ENCODE results near the gene RRAS2. TPM values are rescaled to one million over a fixed set of nuclear protein-coding genes. Genes with fewer than 3 reads are reported as not detected.
A peak's percentile ranks its signal among the peaks of the same experiment; 100 is the strongest.

The RRAS2 gene
- total and polyA plus RNA-seq, 2 experiments from 2014 or later: 50.7 to 72.9 TPM

DNA sequence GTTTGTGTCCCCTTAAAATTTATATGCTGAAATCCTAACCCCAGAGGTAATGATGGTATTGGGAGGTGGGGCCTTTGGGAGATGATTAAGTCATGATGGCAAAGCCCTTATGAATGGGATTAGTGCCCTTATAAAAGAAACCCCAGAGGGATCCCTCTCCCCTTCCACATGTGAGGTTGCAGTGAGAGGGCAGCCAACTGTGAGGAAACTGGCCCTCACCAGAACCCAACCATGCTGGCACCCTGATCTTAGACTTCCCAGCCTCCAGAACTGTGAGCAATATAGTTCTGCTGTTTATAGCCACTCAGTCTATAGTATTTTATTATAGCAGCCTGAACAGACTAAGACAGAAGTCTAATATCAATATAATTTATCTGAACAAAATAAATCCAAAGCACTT is 27.1 kb upstream of the RRAS2 start:
- Histone ChIP-seq H3K79me2 (no peaks in the 10 kb centered on the region), H3K4me2 (no peak overlapping the region), H2AFZ (no peak overlapping the region), H4K20me1 (ENCODE audit: insufficient read depth, poor library complexity, severe bottlenecking) (no peaks in the 10 kb centered on the region), H3K36me3 (replicated peaks; ENCODE audit: insufficient read depth, low read depth) (no peaks in the 10 kb centered on the region), H3K4me1 (ENCODE audit: insufficient read depth) (peaks cover 8% of the 10 kb centered on the region), H3K4me3 (no peak overlapping the region), H3K9me2 (replicated peaks; ENCODE audit: insufficient read depth) (no peaks in the 10 kb centered on the region), H3K27me3 (peaks cover 14% of the 10 kb centered on the region), H3K27ac (no peak overlapping the region), H3K9me3 (ENCODE audit: low read depth) (no peaks in the 10 kb centered on the region)
- no peak for DNase-seq (ENCODE audit: low spot score)
- TF ChIP-seq EZH2phosphoT487 (IDR thresholded peaks at IDR 0.05; ENCODE audit: low read depth, severe bottlenecking, unreplicated experiment): no peak

DNA sequence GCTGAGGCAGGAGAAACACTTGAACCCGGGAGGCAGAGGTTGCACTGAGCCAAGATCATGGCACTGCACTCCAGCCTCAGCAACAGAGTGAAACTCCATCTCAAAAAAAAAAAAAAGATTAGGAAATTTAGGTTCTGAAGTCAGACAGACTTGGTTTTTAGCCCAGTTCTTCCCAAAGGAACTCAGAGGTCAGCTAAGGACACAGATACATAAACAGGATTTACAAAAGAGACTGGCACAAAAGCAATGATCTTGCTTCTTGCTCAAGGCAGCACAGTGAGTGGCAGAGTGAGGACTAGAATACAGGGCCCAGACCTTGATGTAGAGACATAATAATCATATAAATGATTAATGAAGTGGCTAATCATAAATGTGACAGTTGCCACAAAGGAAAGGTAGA is 25.4 kb upstream of the RRAS2 start:
- no peak overlapping the region for H3K27ac ChIP-seq
- no peaks in the 10 kb centered on the region for H3K79me2 ChIP-seq
- no peak overlapping the region for H3K4me2 ChIP-seq
- H3K9me2 ChIP-seq (replicated peaks; ENCODE audit: insufficient read depth): no peaks in the 10 kb centered on the region
- no peak overlapping the region for H3K4me3 ChIP-seq
- H3K4me1 ChIP-seq (ENCODE audit: insufficient read depth): peaks cover 12% of the 10 kb centered on the region
- no peak overlapping the region for H2AFZ ChIP-seq
- TF ChIP-seq EZH2 (IDR thresholded peaks at IDR 0.05; ENCODE audit: borderline replicate concordance) (no peak), EZH2phosphoT487 (IDR thresholded peaks at IDR 0.05; ENCODE audit: low read depth, severe bottlenecking, unreplicated experiment) (no peak)
- TF ChIP-seq, protein P1, sequence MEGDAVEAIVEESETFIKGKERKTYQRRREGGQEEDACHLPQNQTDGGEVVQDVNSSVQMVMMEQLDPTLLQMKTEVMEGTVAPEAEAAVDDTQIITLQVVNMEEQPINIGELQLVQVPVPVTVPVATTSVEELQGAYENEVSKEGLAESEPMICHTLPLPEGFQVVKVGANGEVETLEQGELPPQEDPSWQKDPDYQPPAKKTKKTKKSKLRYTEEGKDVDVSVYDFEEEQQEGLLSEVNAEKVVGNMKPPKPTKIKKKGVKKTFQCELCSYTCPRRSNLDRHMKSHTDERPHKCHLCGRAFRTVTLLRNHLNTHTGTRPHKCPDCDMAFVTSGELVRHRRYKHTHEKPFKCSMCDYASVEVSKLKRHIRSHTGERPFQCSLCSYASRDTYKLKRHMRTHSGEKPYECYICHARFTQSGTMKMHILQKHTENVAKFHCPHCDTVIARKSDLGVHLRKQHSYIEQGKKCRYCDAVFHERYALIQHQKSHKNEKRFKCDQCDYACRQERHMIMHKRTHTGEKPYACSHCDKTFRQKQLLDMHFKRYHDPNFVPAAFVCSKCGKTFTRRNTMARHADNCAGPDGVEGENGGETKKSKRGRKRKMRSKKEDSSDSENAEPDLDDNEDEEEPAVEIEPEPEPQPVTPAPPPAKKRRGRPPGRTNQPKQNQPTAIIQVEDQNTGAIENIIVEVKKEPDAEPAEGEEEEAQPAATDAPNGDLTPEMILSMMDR (IDR thresholded peaks at IDR 0.05; ENCODE audit: poor library complexity): no peak
- peaks cover 23% of the 10 kb centered on the region for H3K27me3 ChIP-seq
- no peaks in the 10 kb centered on the region for H3K36me3 ChIP-seq (replicated peaks; ENCODE audit: insufficient read depth, low read depth)
- no peaks in the 10 kb centered on the region for H3K9me3 ChIP-seq (ENCODE audit: low read depth)
- no peaks in the 10 kb centered on the region for H4K20me1 ChIP-seq (ENCODE audit: insufficient read depth, poor library complexity, severe bottlenecking)
- DNase-seq (ENCODE audit: low spot score): no peak
- 85% methylated on average over 1 of the region's 1 CpG for WGBS (ENCODE audit: low lambda C conversion rate, missing lambda C conversion rate)

DNA sequence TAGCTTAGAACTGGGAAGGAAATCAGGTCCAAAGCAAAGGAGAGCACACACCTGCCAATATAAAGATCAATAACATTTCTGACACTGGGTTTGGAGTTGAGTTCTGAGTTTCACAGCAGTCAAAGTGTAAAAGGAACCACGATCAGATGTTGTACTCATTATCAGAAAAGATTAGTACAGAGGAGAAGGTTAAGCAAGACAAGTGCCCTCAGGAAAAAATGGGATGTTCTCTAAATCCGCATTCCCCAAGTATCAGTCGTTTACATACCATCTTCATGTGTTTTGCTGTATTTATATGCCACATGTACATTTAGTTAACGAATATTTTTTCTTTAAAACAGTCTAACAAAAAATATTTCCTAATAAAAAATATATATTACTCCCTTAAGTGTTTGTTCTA is 23.0 kb upstream of the RRAS2 start:
- H2AFZ ChIP-seq: no peak overlapping the region
- H3K9me2 ChIP-seq (replicated peaks; ENCODE audit: insufficient read depth): no peaks in the 10 kb centered on the region
- peak overlapping the region; percentile 100 for H3K4me2 ChIP-seq
- no peak overlapping the region for H3K27ac ChIP-seq
- H3K27me3 ChIP-seq: peaks cover 23% of the 10 kb centered on the region
- no peaks in the 10 kb centered on the region for H3K36me3 ChIP-seq (replicated peaks; ENCODE audit: insufficient read depth, low read depth)
- H3K4me3 ChIP-seq: no peak overlapping the region
- H4K20me1 ChIP-seq (ENCODE audit: insufficient read depth, poor library complexity, severe bottlenecking): no peaks in the 10 kb centered on the region
- 68% methylated on average over 4 of the region's 4 CpGs for WGBS (ENCODE audit: low lambda C conversion rate, missing lambda C conversion rate)
- no peaks in the 10 kb centered on the region for H3K9me3 ChIP-seq (ENCODE audit: low read depth)
- peaks cover 12% of the 10 kb centered on the region for H3K4me1 ChIP-seq (ENCODE audit: insufficient read depth)
- no peaks in the 10 kb centered on the region for H3K79me2 ChIP-seq
- no peak for DNase-seq (ENCODE audit: low spot score)
- TF ChIP-seq, protein P1 (IDR thresholded peaks at IDR 0.05; ENCODE audit: poor library complexity): no peak
- TF ChIP-seq EZH2phosphoT487 (IDR thresholded peaks at IDR 0.05; ENCODE audit: low read depth, severe bottlenecking, unreplicated experiment): no peak
- TF ChIP-seq EZH2 (IDR thresholded peaks at IDR 0.05; ENCODE audit: borderline replicate concordance): no peak

DNA sequence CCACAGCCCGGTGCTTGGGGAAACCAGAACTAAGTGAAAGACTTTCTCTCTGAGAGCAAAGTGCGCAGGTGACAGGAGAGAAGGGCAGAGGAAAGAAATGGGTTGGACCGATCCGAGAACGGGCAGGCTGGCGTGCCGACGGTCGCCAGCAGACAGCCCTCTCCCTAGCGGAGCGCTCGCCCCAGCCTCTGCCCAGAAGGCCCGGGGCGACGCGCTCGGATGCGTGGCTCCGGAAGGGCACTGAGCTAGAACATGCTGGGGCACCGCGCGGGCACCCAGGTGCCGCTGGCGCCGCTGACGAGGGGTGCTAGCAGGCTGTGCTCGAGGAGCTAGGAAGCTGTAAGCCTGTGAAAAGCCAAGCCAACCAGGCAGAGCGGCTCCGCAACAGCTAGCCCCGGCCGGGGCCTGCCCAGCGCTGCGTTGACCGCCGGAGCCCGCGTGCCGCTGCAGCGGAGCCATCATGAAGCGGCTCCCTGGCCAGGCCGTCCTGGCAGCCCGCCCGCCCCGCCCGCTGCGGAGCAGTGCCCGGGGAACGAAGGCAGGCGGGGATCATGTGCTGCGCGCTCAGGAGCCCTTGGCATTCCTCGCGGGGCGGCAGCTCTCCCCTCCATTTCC is 22.1 kb upstream of the RRAS2 start:
- Histone ChIP-seq H3K4me2 (peak overlapping the region; percentile 100), H4K20me1 (ENCODE audit: insufficient read depth, poor library complexity, severe bottlenecking) (no peaks in the 10 kb centered on the region), H3K27me3 (peaks cover 23% of the 10 kb centered on the region), H3K9me3 (ENCODE audit: low read depth) (no peaks in the 10 kb centered on the region), H3K4me3 (peak overlapping the region; percentile 73), H2AFZ (peak overlapping the region; percentile 94), H3K36me3 (replicated peaks; ENCODE audit: insufficient read depth, low read depth) (no peaks in the 10 kb centered on the region), H3K9me2 (replicated peaks; ENCODE audit: insufficient read depth) (no peaks in the 10 kb centered on the region), H3K79me2 (no peaks in the 10 kb centered on the region), H3K4me1 (ENCODE audit: insufficient read depth) (peaks cover 12% of the 10 kb centered on the region), H3K27ac (peak overlapping the region; percentile 43)
- 2% methylated on average over 32 of the region's 54 CpGs for WGBS (ENCODE audit: low lambda C conversion rate, missing lambda C conversion rate)
- no peak for TF ChIP-seq EZH2 (IDR thresholded peaks at IDR 0.05; ENCODE audit: borderline replicate concordance)
- no peak for TF ChIP-seq EZH2phosphoT487 (IDR thresholded peaks at IDR 0.05; ENCODE audit: low read depth, severe bottlenecking, unreplicated experiment)
- TF ChIP-seq, protein P1 (IDR thresholded peaks at IDR 0.05; ENCODE audit: poor library complexity): no peak
- peak; percentile 75 for DNase-seq (ENCODE audit: low spot score)

Data from hepatocyte (in vitro differentiated cells).